Panc1 (cell line): ENCODE measurements around the gene PLEKHG5.

Source experiments
- CTCF ChIP-seq: fragments of 450-650 bp; IDR thresholded peaks from 2 replicates; pipeline ENCODE4 v1.5.1; 2017; ENCODE audit warnings: mild to moderate bottlenecking
- POLR2AphosphoS5 ChIP-seq: IDR thresholded peaks from 2 replicates; pipeline ENCODE4 v1.6.1; 2012; ENCODE audit warnings: mild to moderate bottlenecking, low read depth, low read length, moderate library complexity
- REST ChIP-seq, 2 experiments: IDR thresholded peaks; 2 replicates each; pipeline ENCODE4 v1.6.1; 2011 to 2012; ENCODE audit warnings: low read depth in 2 of 2, control low read depth in 1 of 2, low read length in 1 of 2, mild to moderate bottlenecking in 1 of 2, moderate library complexity in 1 of 2; ENCODE audit not compliant: insufficient read depth in 1 of 2
- TCF7L2 ChIP-seq: IDR thresholded peaks from 2 replicates; pipeline ENCODE4 v1.6.1; 2011; ENCODE audit warnings: mild to moderate bottlenecking, low read depth, low read length, inconsistent platforms

- no peak for TF ChIP-seq CTCF
- TF ChIP-seq POLR2AphosphoS5: peak; percentile 21; the same call in 1 of the 2 replicates
- TF ChIP-seq TCF7L2: 0 out of 2 replicates have a peak, but pooled peaks have one; percentile 38
- no peak for TF ChIP-seq REST (IDR thresholded peaks at IDR 0.05; ENCODE audit: insufficient read depth in 1 of 2, low read depth in 2 of 2, low read length in 1 of 2)
Observed at GRCh38 chr1:6490181-6491080, 1.0 kb downstream of the PLEKHG5 start.
